ENCODE data around the gene BCDIN3D. TPM values are rescaled to one million over a fixed set of nuclear protein-coding genes. Genes with fewer than 3 reads are reported as not detected.

BCDIN3D gene
- total and polyA plus RNA-seq, 3 donors from 2014 or later: 4.9 to 5.8 (median 5.1) TPM

DNA sequence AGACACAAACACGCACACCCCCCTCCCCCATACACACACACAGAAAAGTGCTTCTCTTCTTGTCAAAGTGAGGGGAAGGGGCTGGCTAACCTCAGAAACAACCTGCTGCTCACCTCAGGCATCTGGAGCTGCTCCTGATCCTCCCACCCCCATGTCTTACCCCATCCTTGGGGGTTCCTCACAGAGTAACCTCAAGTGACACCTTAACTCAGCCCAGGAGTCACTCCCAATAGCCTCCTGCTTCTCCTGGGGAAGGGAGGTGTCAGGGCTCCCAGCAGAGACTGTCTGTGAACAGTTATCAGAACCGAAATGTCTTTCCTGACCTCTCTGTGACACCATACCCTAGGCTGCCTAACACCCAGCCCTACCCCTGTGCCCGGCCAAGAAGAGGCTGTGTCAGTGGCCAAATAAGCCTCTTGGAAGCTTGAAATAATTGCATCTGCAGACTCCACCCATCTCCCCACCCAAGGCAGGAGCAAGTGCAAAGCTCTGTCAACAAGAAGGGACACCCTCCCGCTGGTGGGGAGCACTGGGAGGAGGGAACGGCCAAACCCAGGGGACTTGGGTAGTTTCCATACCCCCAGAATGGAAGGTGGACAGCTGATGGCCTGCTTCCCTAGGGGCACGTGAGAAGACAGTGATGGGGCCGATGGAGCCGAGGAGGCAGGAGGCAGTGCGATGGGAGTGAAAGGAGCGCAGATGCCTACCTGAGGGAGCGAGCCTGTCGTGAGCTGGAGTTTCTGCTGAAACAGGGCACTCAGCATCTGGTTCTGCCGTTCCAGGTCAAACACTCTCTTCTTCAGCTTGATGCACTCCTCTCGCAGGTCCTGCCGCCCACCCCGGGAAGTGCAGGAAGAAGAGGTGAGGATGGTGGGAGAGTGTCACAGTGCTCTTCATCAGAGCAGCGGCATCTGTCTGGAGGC is 41.5 kb downstream of the BCDIN3D start:
- no peak overlapping the region for H3K4me3 ChIP-seq
- intact Hi-C loops (cut with DNase I; ENCODE audit: low total_unique reads): no loop called here
- 78 to 84% methylated on average over 16 to 17 of the region's 17 CpGs for whole genome bisulfite sequencing, 2 donors
- peaks cover 20% of the 10 kb centered on the region for H3K4me1 ChIP-seq
- no peaks in the 10 kb centered on the region for H3K27me3 ChIP-seq
- no peak for DNase-seq
- TF ChIP-seq, protein P1, sequence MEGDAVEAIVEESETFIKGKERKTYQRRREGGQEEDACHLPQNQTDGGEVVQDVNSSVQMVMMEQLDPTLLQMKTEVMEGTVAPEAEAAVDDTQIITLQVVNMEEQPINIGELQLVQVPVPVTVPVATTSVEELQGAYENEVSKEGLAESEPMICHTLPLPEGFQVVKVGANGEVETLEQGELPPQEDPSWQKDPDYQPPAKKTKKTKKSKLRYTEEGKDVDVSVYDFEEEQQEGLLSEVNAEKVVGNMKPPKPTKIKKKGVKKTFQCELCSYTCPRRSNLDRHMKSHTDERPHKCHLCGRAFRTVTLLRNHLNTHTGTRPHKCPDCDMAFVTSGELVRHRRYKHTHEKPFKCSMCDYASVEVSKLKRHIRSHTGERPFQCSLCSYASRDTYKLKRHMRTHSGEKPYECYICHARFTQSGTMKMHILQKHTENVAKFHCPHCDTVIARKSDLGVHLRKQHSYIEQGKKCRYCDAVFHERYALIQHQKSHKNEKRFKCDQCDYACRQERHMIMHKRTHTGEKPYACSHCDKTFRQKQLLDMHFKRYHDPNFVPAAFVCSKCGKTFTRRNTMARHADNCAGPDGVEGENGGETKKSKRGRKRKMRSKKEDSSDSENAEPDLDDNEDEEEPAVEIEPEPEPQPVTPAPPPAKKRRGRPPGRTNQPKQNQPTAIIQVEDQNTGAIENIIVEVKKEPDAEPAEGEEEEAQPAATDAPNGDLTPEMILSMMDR (IDR thresholded peaks at IDR 0.05): no peak
- no peak for TF ChIP-seq POLR2A (IDR thresholded peaks at IDR 0.05)
- no peaks in the 10 kb centered on the region for H3K36me3 ChIP-seq (ENCODE audit: low read depth, missing control alignments)
- H3K27ac ChIP-seq: no peak overlapping the region
- H3K9me3 ChIP-seq: no peaks in the 10 kb centered on the region

DNA sequence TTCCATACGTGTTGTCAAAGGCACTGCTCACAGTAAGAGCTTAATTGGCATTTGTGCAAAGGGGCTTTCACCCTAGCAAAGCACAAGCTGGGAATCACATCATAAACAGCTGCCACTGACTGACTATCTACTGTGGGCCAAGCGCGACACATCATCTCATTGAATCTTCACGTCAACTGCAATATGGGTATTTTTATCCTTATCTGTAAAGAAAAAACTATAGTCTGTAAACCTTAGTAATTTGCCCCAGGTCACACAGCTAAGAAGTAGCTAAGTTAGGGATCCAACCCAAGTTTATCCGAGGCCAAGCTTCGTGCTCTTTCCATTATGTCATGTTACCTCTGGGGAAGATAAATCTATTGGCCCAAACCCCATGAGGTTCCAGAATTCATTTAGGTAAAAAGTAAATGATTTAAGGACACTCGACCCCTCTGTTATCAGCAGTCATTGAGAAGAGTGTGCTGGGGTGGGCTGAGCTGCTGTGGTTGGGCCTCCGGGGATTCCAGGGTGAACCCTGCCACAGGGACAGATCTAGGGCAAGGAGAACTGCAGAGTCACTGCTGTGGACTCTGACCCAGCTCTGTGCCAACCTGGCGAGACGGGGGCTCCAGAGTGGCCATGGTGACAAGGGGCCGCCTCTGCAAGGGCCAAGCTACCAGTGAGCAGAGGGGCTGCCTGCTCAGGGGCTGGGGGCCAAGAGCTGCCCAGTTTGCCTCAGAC is 42.3 kb downstream of the BCDIN3D start:
- Histone ChIP-seq H3K27me3 (no peaks in the 10 kb centered on the region), H3K4me3 (no peak overlapping the region), H3K4me1 (peaks cover 20% of the 10 kb centered on the region), H3K9me3 (no peaks in the 10 kb centered on the region), H3K36me3 (ENCODE audit: low read depth, missing control alignments) (no peaks in the 10 kb centered on the region), H3K27ac (no peak overlapping the region)
- WGBS, 2 donors: 66 to 85% methylated on average over 11 of the region's 11 CpGs
- TF ChIP-seq POLR2A (IDR thresholded peaks at IDR 0.05): no peak
- TF ChIP-seq, protein P1 (IDR thresholded peaks at IDR 0.05): no peak
- intact Hi-C loops (cut with DNase I; ENCODE audit: low total_unique reads): no loop called here
- no peak for DNase-seq

- no peak for DNase-seq
- Histone ChIP-seq H3K4me1 (peaks cover 20% of the 10 kb centered on the region), H3K36me3 (ENCODE audit: low read depth, missing control alignments) (no peaks in the 10 kb centered on the region), H3K4me3 (no peak overlapping the region), H3K27ac (peak overlapping the region in 1 of 2 donors; percentile 2), H3K27me3 (no peaks in the 10 kb centered on the region), H3K9me3 (no peaks in the 10 kb centered on the region)
- WGBS, 2 donors: 86 to 90% methylated on average over 2 of the region's 2 CpGs
- intact Hi-C loops (cut with DNase I; ENCODE audit: low total_unique reads): no loop called here
- TF ChIP-seq POLR2A (IDR thresholded peaks at IDR 0.05): no peak
- TF ChIP-seq, protein P1 (IDR thresholded peaks at IDR 0.05): no peak
These were observed 44.0 kb downstream of the BCDIN3D start for GRCh38 chr12:49798934-49799333.

- H3K9me3 ChIP-seq: no peaks in the 10 kb centered on the region
- H3K27me3 ChIP-seq: no peaks in the 10 kb centered on the region
- intact Hi-C loops (cut with DNase I; ENCODE audit: low total_unique reads): no loop called here
- TF ChIP-seq, protein P1 (IDR thresholded peaks at IDR 0.05): no peak
- TF ChIP-seq POLR2A (IDR thresholded peaks at IDR 0.05): no peak
- H3K36me3 ChIP-seq (ENCODE audit: low read depth, missing control alignments): no peaks in the 10 kb centered on the region
- peak overlapping the region; percentile 2 to 44 for H3K27ac ChIP-seq
- WGBS, 2 donors: 58% methylated on average over 4 to 7 of the region's 7 CpGs
- H3K4me3 ChIP-seq: no peak overlapping the region
- DNase-seq: no peak
- peaks cover 20% of the 10 kb centered on the region for H3K4me1 ChIP-seq
These were observed 44.7 kb downstream of the BCDIN3D start for GRCh38 chr12:49798248-49798647.
